Nephron (organoid): Measurements from ENCODE around the gene MARVELD1.

ENCODE experiments used
- H3K27ac Mint-ChIP-seq, 3 experiments: 2 replicates each; pipeline ENCODE4 v1.8.0; 2020; ENCODE audit warnings: mixed read lengths in 3 of 3, mild to moderate bottlenecking in 2 of 3, moderate library complexity in 1 of 3
- H3K27me3 Mint-ChIP-seq: 2 replicates; pipeline ENCODE4 v1.8.0; 2021; ENCODE audit warnings: low read depth, mild to moderate bottlenecking, moderate library complexity, mixed read lengths
- H3K36me3 Mint-ChIP-seq: 2 replicates; pipeline ENCODE4 v1.8.0; 2020; ENCODE audit warnings: low read depth, mixed read lengths
- H3K4me1 Mint-ChIP-seq: 2 replicates; pipeline ENCODE4 v1.8.0; 2020; ENCODE audit warnings: mixed read lengths
- H3K4me3 Mint-ChIP-seq, 3 experiments: 2 replicates each; pipeline ENCODE4 v1.8.0; 2020; ENCODE audit warnings: mild to moderate bottlenecking in 3 of 3, mixed read lengths in 3 of 3, moderate library complexity in 2 of 3
- H3K9me3 Mint-ChIP-seq: 2 replicates; pipeline ENCODE4 v1.8.0; 2020; ENCODE audit warnings: mixed read lengths
- CTCF ChIP-seq, 3 experiments: fragments of 200-600 bp; sonication (generic); IDR thresholded peaks; one replicate each; pipeline ENCODE4 v1.5.0; 2021; ENCODE audit warnings: antibody characterized with exemption in 3 of 3; ENCODE audit not compliant: unreplicated experiment in 3 of 3

Gene MARVELD1

GRCh38 chr10:97715259-97715874 lies 1.8 kb downstream of the MARVELD1 start:
- Mint-ChIP-seq H3K9me3 (no peaks in the 10 kb centered on the region), H3K27ac (peak overlapping the region; percentile 96 to 99 (median 96)), H3K27me3 (peaks cover 13% of the 10 kb centered on the region), H3K4me1 (peaks cover 49% of the 10 kb centered on the region), H3K36me3 (peaks cover 31% of the 10 kb centered on the region), H3K4me3 (peak overlapping the region; percentile 98 to 100 (median 99))
- no peak for TF ChIP-seq CTCF (IDR thresholded peaks at IDR 0.05; ENCODE audit: unreplicated experiment in 3 of 3)

- peaks cover 40% of the 10 kb centered on the region for H3K36me3 Mint-ChIP-seq
- H3K4me1 Mint-ChIP-seq = peaks cover 49% of the 10 kb centered on the region
- H3K27ac Mint-ChIP-seq = peak overlapping the region in 1 of 3 experiments; percentile 5
- TF ChIP-seq CTCF (IDR thresholded peaks at IDR 0.05; ENCODE audit: unreplicated experiment in 3 of 3) = no peak
- H3K27me3 Mint-ChIP-seq = peaks cover 9% of the 10 kb centered on the region
- H3K9me3 Mint-ChIP-seq = no peaks in the 10 kb centered on the region
- H3K4me3 Mint-ChIP-seq = peak overlapping the region; percentile 8 to 43 (median 25)
These were observed 4.1 kb downstream of the MARVELD1 start for GRCh38 chr10:97717627-97718026.

GRCh38 chr10:97718178-97718577 lies 4.6 kb downstream of the MARVELD1 start:
- Mint-ChIP-seq H3K27ac (peak overlapping the region in 2 of 3 experiments; percentile 3 to 5), H3K4me3 (peak overlapping the region; percentile 33 to 65 (median 56)), H3K9me3 (no peaks in the 10 kb centered on the region), H3K36me3 (peaks cover 40% of the 10 kb centered on the region), H3K27me3 (peaks cover 9% of the 10 kb centered on the region), H3K4me1 (peaks cover 44% of the 10 kb centered on the region)
- no peak for TF ChIP-seq CTCF (IDR thresholded peaks at IDR 0.05; ENCODE audit: unreplicated experiment in 3 of 3)

- no peak for TF ChIP-seq CTCF (IDR thresholded peaks at IDR 0.05; ENCODE audit: unreplicated experiment in 3 of 3)
- Mint-ChIP-seq H3K4me1 (peaks cover 44% of the 10 kb centered on the region), H3K36me3 (peaks cover 40% of the 10 kb centered on the region), H3K27me3 (peaks cover 12% of the 10 kb centered on the region), H3K9me3 (no peaks in the 10 kb centered on the region), H3K27ac (peak overlapping the region; percentile 30 to 41 (median 34)), H3K4me3 (peak overlapping the region in 2 of 3 experiments; percentile 6 to 52)
These were observed 5.2 kb downstream of the MARVELD1 start for GRCh38 chr10:97718659-97719142.

- H3K27me3 Mint-ChIP-seq = peaks cover 10% of the 10 kb centered on the region
- H3K4me1 Mint-ChIP-seq = peaks cover 44% of the 10 kb centered on the region
- peaks cover 40% of the 10 kb centered on the region for H3K36me3 Mint-ChIP-seq
- TF ChIP-seq CTCF (IDR thresholded peaks at IDR 0.05; ENCODE audit: unreplicated experiment in 3 of 3) = no peak
- H3K4me3 Mint-ChIP-seq = no peak overlapping the region
- H3K27ac Mint-ChIP-seq = peak overlapping the region in 2 of 3 experiments; percentile 30 to 41
- no peaks in the 10 kb centered on the region for H3K9me3 Mint-ChIP-seq
These were observed 6.1 kb downstream of the MARVELD1 start for GRCh38 chr10:97719602-97720001.
